SH-SY5Y (cell line): ENCODE data around the gene APH1B.

ENCODE experiments used
- GATA2 ChIP-seq: IDR thresholded peaks from 2 replicates; pipeline ENCODE4 v1.6.1; 2011; ENCODE audit warnings: mild to moderate bottlenecking, low read depth, low read length
- GATA3 ChIP-seq: IDR thresholded peaks from 2 replicates; pipeline ENCODE4 v1.6.1; 2011; ENCODE audit warnings: low read depth, mild to moderate bottlenecking, low read length, moderate library complexity

- TF ChIP-seq GATA2 = no peak
- no peak for TF ChIP-seq GATA3
Measured at GRCh38 chr15:63231706-63232105, 45.7 kb upstream of the APH1B start.
